Activated naive CD8-positive, alpha-beta T cell treated with anti-CD3 and anti-CD28 coated beads, Interleukin-2, amount 50 U/mL, for 16 hours (primary cell): ENCODE measurements around the gene HOXA10.

Experiments
- DNase-seq: peaks from one replicate; pipeline ENCODE4 v3.0.0-alpha.2; 2020; ENCODE audit warnings: low read depth, low spot score

Gene HOXA10

DNA sequence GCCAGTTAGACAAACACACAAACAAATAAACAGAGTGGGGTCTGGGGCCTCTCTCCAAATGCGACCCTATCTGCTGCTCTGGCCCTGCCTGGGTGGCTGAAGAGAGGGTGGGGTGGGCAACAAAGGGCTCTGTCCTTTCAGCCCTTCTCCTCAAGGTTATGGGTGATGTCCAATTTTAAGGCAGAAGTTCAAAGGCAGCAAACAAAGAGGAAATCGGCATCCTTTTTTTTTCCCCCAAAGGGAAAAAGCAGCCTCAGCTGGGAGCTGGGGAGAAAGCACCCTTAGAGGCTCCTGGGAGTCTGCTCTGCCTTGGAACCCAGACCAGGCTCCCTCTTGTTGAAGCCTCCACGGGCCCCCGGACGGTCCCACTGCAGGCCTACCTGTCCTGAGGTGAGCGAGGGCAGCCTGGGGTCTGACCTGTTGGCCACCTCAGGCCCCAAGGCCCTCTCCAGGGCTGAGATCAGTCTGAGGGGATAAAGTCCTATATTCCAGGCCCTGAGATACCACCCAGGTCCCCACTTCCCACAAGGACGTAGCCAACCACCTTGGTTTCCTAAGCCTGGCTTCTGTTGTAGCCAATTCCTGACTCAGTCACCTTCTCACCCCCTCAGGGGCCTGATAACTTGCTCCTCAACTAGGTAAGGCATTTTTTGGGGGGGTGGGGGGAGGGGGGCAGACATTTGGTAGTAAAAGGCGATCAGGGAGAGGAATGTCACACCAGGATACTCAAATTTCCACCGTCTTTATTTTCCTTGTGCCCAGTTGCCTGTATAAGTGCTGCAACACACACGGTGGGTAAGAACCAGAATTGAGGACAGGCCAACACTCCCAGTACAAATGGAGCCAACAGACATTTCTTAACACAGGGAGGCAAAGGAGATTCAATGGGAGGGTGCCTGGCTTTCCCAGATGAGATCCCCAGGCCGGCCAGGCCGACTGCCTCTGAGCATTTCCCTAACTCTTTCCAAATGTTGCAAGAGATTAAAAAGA, 6.6 kb upstream of the HOXA10 start:
- no peak for DNase-seq

DNA sequence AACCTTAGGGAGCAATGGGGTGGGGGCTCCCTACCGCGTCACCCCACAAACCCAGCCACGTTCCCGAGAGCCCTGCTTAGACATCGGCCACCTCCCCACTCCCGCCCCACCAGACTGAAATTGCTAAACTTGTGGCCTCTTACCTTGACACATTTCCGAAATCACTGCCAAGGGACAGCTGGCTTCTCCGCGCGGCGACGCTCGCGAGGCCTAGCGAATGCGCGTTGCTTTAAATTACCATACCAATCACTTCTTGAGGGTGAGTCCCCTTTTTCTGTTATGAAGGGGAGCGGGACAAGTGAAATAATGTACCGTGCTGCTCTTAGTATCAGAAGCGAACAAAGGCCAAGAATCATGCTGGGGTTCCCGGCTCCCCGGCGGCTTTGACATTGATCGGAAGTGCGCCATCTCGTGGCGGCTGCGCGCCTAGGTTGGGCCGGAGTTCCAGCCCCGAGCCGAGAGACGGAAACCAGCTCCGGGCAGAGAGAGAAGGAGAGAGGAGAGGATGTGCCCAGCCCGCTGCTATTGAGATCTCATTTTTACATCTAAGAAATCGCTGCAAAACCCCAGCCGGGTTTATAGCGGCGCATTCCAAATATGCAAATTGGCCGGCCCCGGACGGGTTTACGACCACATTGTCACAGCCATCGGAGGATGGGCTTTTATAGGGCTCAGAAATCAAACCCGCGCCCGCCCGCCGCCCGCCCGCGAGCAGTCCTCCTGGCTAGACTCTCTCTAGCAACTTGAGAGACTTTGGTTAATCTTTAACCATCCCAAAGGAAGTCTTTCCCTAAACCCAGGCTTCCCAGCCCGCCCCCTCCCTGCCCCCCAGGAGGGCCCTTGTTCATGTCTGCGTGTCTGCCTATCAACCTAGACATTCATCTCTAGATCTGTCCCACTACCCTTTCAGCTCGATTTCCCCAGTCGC, 5.6 kb upstream of the HOXA10 start:
- DNase-seq, result peak; percentile 43

DNA sequence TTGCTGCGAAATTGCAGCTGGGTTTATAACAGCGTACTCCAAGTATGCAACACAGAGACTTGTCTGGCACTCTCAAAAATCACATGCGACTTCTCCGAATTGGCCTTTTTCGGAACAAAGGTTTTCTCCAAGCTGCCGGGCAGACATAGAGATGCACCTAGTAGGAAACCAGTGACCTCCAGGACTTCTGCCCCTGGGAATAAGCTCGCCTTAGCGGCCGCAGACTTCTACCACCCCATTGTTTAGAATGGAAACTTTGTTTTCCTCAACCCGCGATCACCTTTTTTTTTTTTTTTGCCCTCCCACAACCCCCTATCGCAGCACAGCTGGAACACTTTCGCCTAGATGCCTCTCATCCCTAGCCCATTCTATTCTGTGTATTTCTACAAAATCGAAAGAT, 4.9 kb upstream of the HOXA10 start:
- no peak for DNase-seq

DNA sequence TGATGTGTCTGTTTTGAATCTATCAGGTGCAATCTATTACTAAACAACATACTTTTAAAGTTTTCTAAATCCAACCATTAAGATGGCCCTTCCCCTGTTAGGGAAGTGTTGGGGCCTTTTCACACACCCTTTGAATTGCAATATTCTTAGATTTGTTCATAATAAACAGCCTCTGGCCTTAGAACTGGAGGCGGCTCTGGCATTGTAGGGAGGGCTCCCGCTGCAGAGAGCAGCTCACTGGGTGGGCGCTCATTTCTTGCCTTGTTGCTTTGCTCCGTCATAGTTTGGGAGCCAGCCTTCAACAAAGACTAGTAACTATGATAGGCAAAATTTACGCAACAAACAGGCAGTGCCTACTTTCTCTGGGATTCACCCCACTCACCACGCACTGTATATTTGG, 4.2 kb upstream of the HOXA10 start:
- no peak for DNase-seq

DNA sequence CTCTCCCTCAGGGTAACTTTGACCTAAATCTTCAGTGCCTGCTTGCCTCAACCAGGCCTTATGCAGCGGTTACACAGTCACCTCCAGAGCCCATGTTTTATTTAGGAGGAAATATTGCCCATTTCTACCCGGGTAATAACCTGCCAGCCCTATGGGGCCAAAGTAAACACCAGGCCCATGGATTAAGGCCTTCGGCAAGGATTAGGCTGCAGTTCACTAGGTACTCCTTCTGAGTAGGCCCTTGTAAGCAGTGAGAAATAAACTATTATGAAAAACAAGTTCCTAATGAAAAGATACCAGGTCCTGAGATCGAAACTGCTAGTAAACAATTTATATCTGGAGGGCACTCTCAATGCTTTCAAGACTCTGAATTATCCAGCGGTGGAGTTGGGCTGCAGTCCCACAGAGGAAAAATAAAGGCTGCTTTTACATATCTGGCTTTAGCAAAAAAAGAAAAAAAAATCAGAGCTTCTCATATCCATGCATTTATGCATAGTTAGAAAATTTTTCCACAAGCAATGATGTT, 3.7 kb upstream of the HOXA10 start:
- no peak for DNase-seq

DNA sequence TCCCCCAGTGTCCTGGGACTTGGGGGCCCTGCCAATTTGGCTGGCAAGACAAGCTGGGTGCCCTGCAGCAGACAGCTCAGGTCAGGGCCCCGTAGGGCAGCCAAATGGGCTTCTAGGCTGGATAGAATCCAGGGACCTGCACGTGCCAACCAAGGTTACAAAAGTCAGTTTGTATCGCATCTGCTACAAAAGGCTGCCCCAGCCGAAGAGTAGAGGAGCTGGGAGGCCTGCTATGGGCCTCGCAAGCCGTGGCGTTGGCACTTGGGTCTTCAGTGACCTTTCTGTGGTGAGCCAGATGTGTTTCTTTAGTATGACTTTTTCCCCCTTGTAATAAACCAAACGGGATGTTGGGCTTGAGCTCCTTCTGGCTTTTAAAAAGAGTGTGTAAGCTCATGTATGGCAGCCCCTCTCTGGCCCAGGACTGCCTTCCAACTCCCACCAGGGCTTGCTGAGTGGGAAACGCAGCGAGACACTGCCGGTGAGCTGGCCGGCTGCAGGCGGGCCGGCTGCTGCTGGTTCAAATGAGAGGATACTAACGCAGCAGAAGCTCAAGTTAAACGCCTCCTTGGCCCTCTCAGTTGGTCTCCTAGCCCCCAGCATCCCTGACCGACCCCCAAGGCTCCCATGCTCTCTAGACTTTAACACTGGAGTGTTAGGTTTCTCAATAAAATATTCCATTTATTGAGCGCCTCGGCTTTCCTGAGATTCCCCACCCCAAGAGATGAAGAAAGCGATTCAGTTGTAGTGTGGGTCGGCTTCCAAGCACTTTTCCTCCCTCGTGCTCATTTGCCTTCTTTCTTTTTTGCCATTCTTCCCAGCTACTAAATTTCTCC, 3.1 kb upstream of the HOXA10 start:
- DNase-seq, result no peak

DNA sequence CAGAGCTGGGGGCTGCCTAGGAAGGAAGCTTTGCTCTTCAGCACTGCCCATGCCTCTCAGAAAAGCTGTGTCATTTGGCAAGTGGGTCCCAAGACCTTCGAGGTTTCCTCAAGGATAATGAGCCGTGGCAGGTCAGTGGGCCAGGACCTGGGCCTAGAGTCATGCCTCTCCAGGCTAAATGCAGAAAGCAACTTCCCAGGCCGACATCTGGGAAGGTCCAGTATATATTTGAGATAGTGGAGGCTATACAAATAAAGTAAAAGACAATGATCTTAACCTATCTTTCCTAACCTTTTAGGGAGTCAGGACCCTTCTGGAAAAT, 2.4 kb upstream of the HOXA10 start:
- no peak for DNase-seq

DNA sequence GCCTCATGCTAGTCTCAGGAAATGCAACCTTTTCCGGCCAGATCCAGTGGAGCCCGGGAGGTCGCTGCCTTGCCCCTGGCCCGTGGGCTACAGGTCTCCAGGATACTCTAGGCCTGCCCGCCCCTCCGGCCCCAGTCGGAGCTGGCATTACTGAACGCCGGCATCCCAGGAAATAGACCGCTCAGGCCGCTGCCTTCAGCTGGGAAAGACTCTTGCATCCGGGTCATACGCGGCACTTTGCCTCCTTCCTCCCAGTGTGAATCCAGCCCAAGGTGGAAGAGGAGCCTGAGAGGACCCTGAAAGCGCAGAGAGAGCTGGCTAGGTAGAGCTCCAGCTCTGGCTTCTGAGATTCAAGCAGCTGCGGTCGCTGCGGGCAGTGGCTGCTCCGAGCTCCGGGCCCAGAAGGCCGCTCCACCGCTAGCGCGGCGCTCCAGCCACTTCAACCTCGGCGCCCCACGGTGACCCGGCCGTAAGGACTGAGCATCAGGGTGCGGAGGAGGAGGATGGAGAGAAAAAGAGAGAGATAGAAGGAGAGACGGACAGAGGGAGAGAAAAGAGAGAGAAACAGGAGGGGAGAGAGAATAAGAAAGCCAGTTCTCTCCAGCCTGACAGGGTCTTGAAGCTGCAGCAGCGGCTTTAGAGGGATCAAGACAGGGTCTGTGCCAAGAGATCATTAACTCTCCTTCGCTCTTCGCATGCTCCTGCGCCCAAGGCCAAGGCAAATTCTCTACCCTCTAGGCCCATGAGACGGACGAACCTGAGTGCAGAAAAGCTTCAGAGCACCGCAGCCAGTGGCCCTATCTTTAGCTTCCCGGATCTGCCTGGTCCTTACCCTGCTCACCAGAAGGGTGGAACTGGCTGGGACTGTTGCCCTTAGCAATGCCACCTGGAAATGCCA, 1.8 kb upstream of the HOXA10 start:
- no peak for DNase-seq

DNA sequence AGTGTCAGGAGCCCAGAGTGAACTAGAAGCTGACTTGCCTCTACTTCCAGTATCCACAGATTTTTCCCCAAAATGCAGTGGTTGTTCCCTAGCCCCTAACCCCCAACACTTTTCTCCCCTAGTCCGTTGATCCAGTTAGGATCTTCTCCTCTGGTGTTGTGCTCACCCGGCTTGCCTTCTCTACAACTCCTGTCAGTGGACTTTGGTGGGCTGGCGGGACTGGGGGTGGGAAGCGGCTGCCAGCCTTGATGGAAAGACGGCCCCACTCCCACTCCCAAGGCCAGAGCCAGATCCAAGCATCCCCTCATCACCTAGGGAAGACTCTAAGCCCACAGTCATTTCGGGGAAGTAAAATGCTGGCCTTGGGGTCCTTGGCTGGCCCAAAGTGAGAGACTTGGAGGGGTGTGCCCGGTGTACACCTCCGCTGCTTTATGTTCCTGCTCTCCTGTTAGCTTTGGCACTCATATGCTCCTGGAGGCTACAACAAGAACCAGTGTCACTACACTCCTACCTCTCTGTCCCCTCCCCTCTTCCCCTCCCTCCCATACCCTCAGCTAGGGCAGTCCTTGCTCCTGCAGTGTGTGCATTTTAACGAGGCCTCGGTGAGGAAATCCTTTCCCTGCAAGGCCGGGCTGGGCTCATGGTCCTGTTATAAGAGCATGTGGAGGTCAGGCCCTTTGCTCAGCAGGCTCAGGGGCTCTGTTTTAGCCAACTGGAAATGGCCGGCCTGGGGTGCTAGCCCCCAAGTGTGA, 930 bp upstream of the HOXA10 start:
- DNase-seq, result no peak

DNA sequence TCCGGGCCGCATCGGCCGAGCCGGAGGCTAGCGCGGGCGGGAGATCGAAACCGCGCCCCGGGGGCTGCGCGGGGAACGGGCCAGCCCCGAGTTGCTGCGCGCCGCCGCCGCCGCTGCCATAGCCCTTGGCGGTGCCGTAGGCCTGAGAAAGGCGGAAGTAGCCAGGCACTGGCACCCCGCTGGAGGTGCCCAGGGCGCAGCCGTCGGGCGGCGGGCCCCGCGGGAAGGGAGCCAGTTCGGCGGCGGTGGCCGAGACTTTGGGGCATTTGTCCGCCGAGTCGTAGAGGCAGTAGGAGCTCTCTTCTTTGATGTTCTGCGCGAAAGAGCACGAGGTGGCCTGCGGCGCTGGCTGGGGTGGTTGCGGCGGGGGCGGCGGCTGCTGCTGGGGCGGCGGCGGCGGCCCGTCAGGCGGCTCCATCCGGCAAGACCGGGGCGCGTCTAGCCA, 587 bp downstream of the HOXA10 start:
- no peak for DNase-seq

DNA sequence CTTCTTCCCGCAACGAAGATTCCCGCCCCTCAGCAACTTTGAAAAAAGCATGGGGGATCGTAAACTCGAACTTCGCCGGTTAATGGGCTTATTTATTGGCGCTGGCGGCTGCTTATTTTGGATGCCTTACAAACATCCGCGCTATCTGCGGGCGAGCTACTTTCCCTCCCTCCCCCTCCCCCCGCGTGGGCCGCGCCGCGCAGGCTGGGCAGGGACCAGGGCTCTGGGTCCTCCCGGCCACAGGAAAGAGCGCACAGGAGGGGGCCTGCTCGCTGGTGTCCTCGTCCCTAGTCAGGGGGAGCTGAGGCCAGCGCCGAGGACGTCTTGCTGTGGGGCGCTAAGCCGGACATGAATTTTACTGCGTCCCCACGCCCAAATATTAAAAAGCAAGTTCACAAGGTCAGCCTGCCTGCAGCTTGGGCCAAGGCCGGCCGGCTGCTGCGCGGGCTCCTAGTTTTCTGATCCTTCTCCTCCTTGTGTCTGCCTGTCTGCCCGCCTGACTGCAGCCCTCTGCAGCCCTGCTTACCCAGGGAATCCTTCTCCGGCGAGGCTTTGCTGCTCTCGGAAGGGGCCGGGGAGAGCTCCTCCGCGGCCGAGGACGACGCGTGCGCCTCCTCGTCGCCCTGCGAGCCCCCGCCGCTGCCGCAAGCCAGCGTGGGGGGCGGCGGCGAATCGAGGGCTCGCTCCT, 1.2 kb downstream of the HOXA10 start:
- DNase-seq, result no peak

DNA sequence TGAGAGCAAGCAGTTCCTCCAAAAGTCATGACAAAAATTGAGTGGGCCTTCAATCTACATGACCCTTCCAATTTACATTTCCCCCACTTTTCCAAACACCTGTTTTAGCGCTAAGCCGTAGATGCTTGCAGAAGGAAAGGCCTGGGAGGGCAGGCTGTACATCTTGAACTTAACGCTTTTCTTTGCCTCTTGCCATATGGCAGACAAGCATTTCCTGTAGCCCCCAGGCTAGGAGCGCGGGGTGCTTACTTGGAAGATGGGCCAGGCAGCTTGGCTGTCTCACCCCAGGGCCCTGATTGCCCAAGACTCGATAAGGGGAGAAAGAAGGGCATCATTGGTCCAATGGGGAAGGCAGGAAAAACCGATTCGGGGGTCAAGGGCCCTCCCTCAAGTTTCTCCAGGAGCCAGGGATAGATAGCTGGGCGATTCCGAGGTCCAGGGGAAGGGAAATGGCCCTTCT, 1.8 kb downstream of the HOXA10 start:
- DNase-seq, result no peak

DNA sequence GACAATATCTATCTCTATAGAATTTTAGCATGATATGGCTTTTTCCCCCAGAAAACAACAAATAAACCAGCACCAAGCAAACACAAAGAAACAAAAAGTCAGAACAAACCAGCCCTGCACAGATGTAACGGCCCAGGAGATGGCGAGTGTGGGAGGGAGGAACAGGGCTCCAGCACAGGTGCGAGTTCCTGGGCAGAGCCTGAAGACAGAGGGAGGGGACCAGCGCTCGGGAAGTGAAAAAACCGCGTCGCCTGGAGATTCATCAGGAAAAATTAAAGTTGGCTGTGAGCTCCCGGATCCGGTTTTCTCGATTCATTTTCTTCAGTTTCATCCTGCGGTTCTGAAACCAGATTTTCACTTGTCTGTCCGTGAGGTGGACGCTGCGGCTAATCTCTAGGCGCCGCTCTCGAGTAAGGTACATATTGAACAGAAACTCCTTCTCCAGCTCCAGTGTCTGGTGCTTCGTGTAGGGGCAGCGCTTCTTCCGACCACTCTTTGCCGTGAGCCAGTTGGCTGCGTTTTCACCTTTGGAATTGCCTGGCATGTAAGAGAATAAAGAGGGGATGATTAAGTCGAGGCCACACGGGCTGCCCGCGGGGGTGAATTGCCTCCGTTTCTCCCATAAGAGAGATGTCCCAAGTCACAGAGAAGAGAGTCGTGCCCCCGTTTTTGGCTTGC, 2.3 kb downstream of the HOXA10 start:
- DNase-seq, result no peak

DNA sequence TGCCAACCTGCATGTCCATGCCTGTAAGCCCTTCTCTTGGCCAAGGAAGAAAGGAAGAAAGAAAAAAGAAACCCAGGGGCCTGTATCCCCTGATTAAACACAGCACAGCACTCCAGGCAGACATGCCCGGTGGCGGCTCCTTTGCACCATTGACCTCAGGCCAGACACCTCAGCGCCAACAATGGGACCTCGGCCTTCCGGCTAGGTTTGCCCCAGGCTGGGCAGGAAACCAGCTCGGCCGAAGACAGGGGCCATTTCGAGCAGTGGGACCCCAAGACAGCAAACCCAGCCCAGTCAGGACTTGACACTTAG, 2.8 kb downstream of the HOXA10 start:
- DNase-seq, result no peak

DNA sequence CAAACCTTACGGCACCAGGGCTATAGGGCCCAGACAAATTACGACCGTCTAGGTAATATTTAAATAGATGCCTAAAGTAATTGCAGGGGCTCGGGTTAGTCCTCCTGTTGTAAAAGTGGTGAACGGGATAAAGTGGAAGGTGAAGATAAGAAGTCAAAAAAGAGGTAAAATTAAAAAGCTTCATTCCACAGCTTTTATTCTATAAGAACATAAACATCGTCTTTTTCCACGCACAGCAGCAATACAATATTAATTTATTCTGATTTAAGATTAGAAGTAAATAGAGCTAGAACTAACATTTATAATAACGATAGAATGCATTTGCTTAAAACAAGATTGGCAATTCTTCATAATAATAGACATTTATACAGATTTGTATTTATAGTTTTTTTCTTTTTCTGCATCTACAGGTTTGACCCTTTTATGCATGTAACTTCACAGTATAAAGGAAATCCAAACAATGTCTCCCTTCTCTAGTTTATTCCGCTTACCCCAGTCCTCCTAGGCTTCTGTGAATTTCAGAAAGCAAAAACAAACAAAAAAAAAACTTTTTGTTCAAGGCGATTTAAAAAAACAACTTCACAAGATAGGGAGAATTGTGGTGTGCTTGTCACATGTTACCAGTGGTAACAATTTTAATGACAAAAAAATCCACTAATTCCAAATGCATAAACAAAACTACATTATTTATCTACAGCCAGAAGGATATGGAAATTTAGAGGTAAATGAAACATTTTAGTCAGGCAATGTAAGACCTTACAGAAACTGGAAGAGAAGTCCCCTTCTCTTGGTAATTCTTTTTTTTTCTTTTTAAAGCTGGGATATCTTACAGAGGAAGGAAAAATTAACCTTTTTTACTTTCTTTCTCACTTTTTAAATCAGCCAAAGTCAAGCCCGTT, 3.4 kb downstream of the HOXA10 start:
- DNase-seq, result no peak

DNA sequence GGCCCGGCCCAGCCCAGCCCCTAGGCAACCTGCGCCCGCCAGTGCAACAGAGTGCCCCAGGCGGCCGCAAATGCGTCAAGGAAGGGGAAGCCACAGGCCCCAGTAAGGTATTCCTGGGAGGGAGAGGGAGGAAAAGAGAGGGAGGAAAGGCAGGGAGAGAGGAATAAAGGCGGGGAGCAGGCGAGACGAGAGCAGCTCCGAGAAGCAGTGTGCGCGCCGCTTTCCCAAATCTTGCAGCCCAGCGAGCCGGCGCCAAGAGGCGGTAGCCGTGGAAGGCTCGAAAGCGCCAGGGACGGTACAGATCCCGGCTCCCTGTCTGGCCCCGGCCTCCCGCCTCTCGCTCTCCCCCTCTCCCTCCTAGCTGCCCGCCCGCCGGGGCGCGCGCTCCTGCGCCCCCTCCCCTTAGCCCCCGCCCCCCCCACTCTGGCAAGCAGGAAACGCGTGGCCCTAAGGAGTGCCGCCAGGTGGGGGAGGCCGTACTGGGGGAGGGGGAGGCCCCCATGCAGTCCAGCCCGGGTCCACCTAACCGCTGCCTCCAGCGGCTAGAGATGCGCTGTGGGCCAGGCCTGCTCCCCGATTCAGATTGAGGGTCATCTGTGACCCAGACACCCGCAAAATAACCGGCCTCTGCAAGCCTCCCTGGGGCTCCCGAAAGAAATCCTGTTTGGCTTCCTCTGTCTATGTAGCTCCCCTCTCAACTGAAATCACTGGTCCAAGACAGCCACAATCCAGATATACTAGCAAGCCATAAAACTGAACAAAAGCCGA, 4.3 kb downstream of the HOXA10 start:
- no peak for DNase-seq
